HepG2 (cell line): ENCODE results near the gene TOMM7. TPM values are rescaled to one million over a fixed set of nuclear protein-coding genes. Genes with fewer than 3 reads are reported as not detected.

Experiments used
- ATAC-seq: fragments of 200-7000 bp; cut with Tn5 transposase; 3 replicates; pipeline ENCODE4 v1.9.1; 2020; ENCODE audit warnings: mild to moderate bottlenecking, moderate library complexity
- BruUV-seq: library from RNA; stranded (reverse); fragments of 400-500 nt; replicated peaks from 2 replicates; lab custom pipeline; 2021; lab: Mats Ljungman, UMichigan
- CTCF ChIA-PET: fragments of 300-600 bp; formaldehyde crosslinking; extraction: SDS; loops from one replicate; lab custom pipeline; 2021; ENCODE audit warnings: low total read pairs, inconsistent platforms, low intra/inter-chr PET ratio; lab: Yijun Ruan, JAX
- POLR2A ChIA-PET: fragments of 350-600 bp; sonication (Branson Sonifier 250); formaldehyde crosslinking; loops from one replicate; lab custom pipeline; 2020; ENCODE audit warnings: antibody characterized with exemption, inconsistent platforms; lab: Yijun Ruan, JAX
- DNase-seq: peaks from one replicate; pipeline ENCODE4 v3.0.0-alpha.2; 2015; ENCODE audit warnings: low spot score
- FAIRE-seq: peaks from 3 replicates; lab custom pipeline; 2011; peaks lifted over from hg19 to GRCh38; lab: Jason Lieb, UNC
- H2AFZ ChIP-seq: one replicate; pipeline ENCODE4 v1.6.1; 2011; ENCODE audit warnings: low read length, inconsistent platforms
- H3K27ac ChIP-seq: fragments of 300-600 bp; 3 replicates; pipeline ENCODE4 v1.8.0; 2011; ENCODE audit warnings: mixed run types, mild to moderate bottlenecking, mixed read lengths, low read length, inconsistent platforms; ENCODE audit not compliant: insufficient read depth; ENCODE audit errors: extremely low read length
- H3K27me3 ChIP-seq, 2 experiments: fragments of 200-600 bp in 1 of 2; 2 replicates in 1 of 2; 3 replicates in 1 of 2; pipeline versions ENCODE4 v1.6.0 to v1.8.0; 2011; ENCODE audit warnings: low read length in 2 of 2, mild to moderate bottlenecking in 2 of 2, moderate library complexity in 2 of 2, inconsistent platforms in 1 of 2; ENCODE audit not compliant: insufficient read depth in 2 of 2, control insufficient read depth in 1 of 2
- H3K36me3 ChIP-seq, 2 experiments: fragments of 200-600 bp in 1 of 2; replicated peaks in 1 of 2; 2 replicates in 1 of 2; 3 replicates in 1 of 2; pipeline versions ENCODE4 v1.5.1 to v1.8.0; 2011; ENCODE audit warnings: low read length in 2 of 2, inconsistent platforms in 1 of 2; ENCODE audit not compliant: insufficient read depth in 2 of 2, control insufficient read depth in 1 of 2
- H3K4me1 ChIP-seq: 2 replicates; pipeline ENCODE4 v1.5.1; 2012; ENCODE audit warnings: low read length, inconsistent platforms; ENCODE audit not compliant: insufficient read depth
- H3K4me2 ChIP-seq: 2 replicates; pipeline ENCODE4 v1.6.0; 2011; ENCODE audit warnings: low read depth, low read length, inconsistent platforms
- H3K4me3 ChIP-seq, 3 experiments: fragments of 200-600 bp in 1 of 3; sonication (generic), shearing (Covaris generic) in 1 of 3; replicated peaks in 1 of 3; 2 replicates each; pipeline ENCODE4 v1.5.1; 2011 to 2016; ENCODE audit warnings: low read length in 3 of 3, inconsistent platforms in 2 of 3, low read depth in 2 of 3, mild to moderate bottlenecking in 2 of 3, control low read depth in 1 of 3, mixed read lengths in 1 of 3; ENCODE audit not compliant: insufficient read depth in 1 of 3
- H3K79me2 ChIP-seq: one replicate; pipeline ENCODE4 v1.6.1; 2011; ENCODE audit warnings: low read length, inconsistent platforms; ENCODE audit not compliant: insufficient read depth
- H3K9ac ChIP-seq: 2 replicates; pipeline ENCODE4 v1.6.0; 2011; ENCODE audit warnings: mild to moderate bottlenecking, low read depth, low read length, inconsistent platforms; ENCODE audit not compliant: insufficient read depth
- H3K9me3 ChIP-seq: 2 replicates; pipeline ENCODE4 v1.5.1; 2012; ENCODE audit warnings: mild to moderate bottlenecking, low read length
- H4K20me1 ChIP-seq: 2 replicates; pipeline ENCODE4 v1.6.0; 2011; ENCODE audit warnings: inconsistent platforms, mild to moderate bottlenecking, low read length, moderate library complexity; ENCODE audit not compliant: insufficient read depth
- FOSL1 ChIP-seq: sonication (generic); formaldehyde crosslinking; IDR thresholded peaks from 2 replicates; pipeline ENCODE4 v1.9.0; 2021; ENCODE audit warnings: missing genetic modification reagents, borderline replicate concordance
- FOXP4 ChIP-seq: sonication (generic); formaldehyde crosslinking; IDR thresholded peaks from 2 replicates; pipeline ENCODE4 v1.4.0; 2020; ENCODE audit warnings: missing genetic modification reagents
- MED13 ChIP-seq: sonication (generic); formaldehyde crosslinking; IDR thresholded peaks from 2 replicates; pipeline ENCODE4 v1.5.0; 2020; ENCODE audit warnings: missing genetic modification reagents
- RBFOX2 ChIP-seq: fragments of 200-400 bp; formaldehyde crosslinking; IDR thresholded peaks from 2 replicates; pipeline ENCODE4 v1.6.1; 2017; ENCODE audit warnings: low read depth, mild to moderate bottlenecking, low read length
- SSRP1 ChIP-seq: IDR thresholded peaks from 2 replicates; pipeline ENCODE4 v1.6.1; 2016; ENCODE audit warnings: control low read depth
- STAG1 ChIP-seq: sonication (generic); formaldehyde crosslinking; IDR thresholded peaks from 2 replicates; pipeline ENCODE4 v1.4.0; 2020; ENCODE audit warnings: missing genetic modification reagents
- ZFP36L2 ChIP-seq: sonication (generic); formaldehyde crosslinking; IDR thresholded peaks from 2 replicates; pipeline ENCODE4 v1.4.0; 2020; ENCODE audit warnings: missing genetic modification reagents
- ZNF34 ChIP-seq: sonication (generic); formaldehyde crosslinking; IDR thresholded peaks from 2 replicates; pipeline ENCODE4 v1.4.0; 2020; ENCODE audit warnings: mild to moderate bottlenecking, missing genetic modification reagents, borderline replicate concordance
- WGBS: methylation state at CpG from one replicate; pipeline ENCODE4 v1.1.6; 2017; ENCODE audit warnings: low lambda C conversion rate; 5-methylcytosine and 5-hydroxymethylcytosine counted together
- in situ Hi-C: cut with HindIII; loops from 2 replicates; pipeline ENCODE4 v1.10.0; 2017; ENCODE audit warnings: low pct_unique_long_range_greater_than_20kb; ENCODE audit not compliant: extremely low pct_ligation_motif_present
- intact Hi-C: fragments of 100-400 bp; cut with micrococcal nuclease; formaldehyde crosslinking; loops from one replicate; pipeline ENCODE4 v1.10.0; 2022; ENCODE audit not compliant: unreplicated experiment
- polyA plus RNA-seq, 8 experiments: library from polyadenylated mRNA; depleted of rRNA in 3 of 8; stranded (reverse) in 7 of 8; unstranded in 1 of 8; fragments of >200 nt; fragmentation: Illumina TruSeq in 4 of 8; extraction: Trizol in 4 of 8; gene quantifications; 2 replicates each; pipeline versions ENCODE4 v1.2.1 to v1.2.3, GENCODE V29; 2011 to 2016; ENCODE audit warnings: low read depth in 4 of 8, missing spikeins in 1 of 8, mixed read lengths in 1 of 8; ENCODE audit not compliant: insufficient read depth in 1 of 8
- total RNA-seq, 5 experiments: library from RNA; depleted of rRNA; stranded (reverse); fragments of >200 nt; fragmentation: Illumina TruSeq; extraction: Trizol; gene quantifications; 2 replicates each; pipeline ENCODE4 v1.2.3, GENCODE V29; 2016; ENCODE audit warnings: low read depth in 1 of 5
- TF ChIP-seq, protein P1 (sequence below): sonication (generic); formaldehyde crosslinking; conservative IDR thresholded peaks from 2 replicates; pipeline ENCODE4 v1.5.0; 2020; ENCODE audit warnings: missing genetic modification reagents
- TF ChIP-seq, protein P2 (sequence below): sonication (generic); formaldehyde crosslinking; IDR thresholded peaks from 2 replicates; pipeline ENCODE4 v1.4.0; 2020; ENCODE audit warnings: missing genetic modification reagents
- TF ChIP-seq, protein P3 (sequence below): IDR thresholded peaks from 2 replicates; pipeline ENCODE4 v1.4.0; 2020; ENCODE audit warnings: mild to moderate bottlenecking, missing genetic modification reagents
- TF ChIP-seq, protein P4 (sequence below): fragments of 450-650 bp; IDR thresholded peaks from 2 replicates; pipeline ENCODE4 v1.6.1; 2016

TOMM7 gene
- total and polyA plus RNA-seq, 2 of the 13 experiments (the other 11 are each of a cell fraction or from before 2014, with no cell fraction given): 251 to 369 TPM

- Histone ChIP-seq H3K36me3 (peaks cover 0 to 4% of the 10 kb centered on the region in 2 experiments; a peak in 2 of 5 replicates), H3K4me2 (no peak overlapping the region), H3K27ac (no peak overlapping the region), H3K9ac (no peak overlapping the region), H3K27me3 (no peaks in the 10 kb centered on the region), H3K4me1 (peaks cover 57% of the 10 kb centered on the region), H3K79me2 (no peaks in the 10 kb centered on the region), H2AFZ (no peak overlapping the region), H4K20me1 (no peaks in the 10 kb centered on the region), H3K4me3 (no peak overlapping the region), H3K9me3 (no peaks in the 10 kb centered on the region)
- in situ Hi-C loops (no loop called here), intact Hi-C loops (loop anchor here (10.0 kb wide), 1 partner anchor 296 kb away; no protein-coding TSS in a partner anchor)
- no TSS peak for BruUV-seq
- ATAC-seq: 0 out of 3 replicates have a peak, but pooled peaks have one; percentile 14
- WGBS: 92% methylated on average over 4 of the region's 4 CpGs
- peak; percentile 13 for DNase-seq
- CTCF ChIA-PET: interaction anchor here (1.6 kb wide), 1 partner anchor 135 kb away, joined by 5 read pairs; no protein-coding TSS in a partner anchor
- POLR2A ChIA-PET: no interaction called here
- peak; percentile 42 for FAIRE-seq
- TF ChIP-seq ZFP36L2: no peak
- no peak for TF ChIP-seq ZNF34 (CRISPR knock-in tag)
- no peak for TF ChIP-seq RBFOX2
- TF ChIP-seq MED13 (CRISPR knock-in tag): no peak
- TF ChIP-seq, protein P1, sequence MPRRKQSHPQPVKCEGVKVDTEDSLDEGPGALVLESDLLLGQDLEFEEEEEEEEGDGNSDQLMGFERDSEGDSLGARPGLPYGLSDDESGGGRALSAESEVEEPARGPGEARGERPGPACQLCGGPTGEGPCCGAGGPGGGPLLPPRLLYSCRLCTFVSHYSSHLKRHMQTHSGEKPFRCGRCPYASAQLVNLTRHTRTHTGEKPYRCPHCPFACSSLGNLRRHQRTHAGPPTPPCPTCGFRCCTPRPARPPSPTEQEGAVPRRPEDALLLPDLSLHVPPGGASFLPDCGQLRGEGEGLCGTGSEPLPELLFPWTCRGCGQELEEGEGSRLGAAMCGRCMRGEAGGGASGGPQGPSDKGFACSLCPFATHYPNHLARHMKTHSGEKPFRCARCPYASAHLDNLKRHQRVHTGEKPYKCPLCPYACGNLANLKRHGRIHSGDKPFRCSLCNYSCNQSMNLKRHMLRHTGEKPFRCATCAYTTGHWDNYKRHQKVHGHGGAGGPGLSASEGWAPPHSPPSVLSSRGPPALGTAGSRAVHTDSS (CRISPR knock-in tag): no peak
- TF ChIP-seq, protein P2, sequence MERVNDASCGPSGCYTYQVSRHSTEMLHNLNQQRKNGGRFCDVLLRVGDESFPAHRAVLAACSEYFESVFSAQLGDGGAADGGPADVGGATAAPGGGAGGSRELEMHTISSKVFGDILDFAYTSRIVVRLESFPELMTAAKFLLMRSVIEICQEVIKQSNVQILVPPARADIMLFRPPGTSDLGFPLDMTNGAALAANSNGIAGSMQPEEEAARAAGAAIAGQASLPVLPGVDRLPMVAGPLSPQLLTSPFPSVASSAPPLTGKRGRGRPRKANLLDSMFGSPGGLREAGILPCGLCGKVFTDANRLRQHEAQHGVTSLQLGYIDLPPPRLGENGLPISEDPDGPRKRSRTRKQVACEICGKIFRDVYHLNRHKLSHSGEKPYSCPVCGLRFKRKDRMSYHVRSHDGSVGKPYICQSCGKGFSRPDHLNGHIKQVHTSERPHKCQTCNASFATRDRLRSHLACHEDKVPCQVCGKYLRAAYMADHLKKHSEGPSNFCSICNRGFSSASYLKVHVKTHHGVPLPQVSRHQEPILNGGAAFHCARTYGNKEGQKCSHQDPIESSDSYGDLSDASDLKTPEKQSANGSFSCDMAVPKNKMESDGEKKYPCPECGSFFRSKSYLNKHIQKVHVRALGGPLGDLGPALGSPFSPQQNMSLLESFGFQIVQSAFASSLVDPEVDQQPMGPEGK: no peak
- no peak for TF ChIP-seq FOXP4 (CRISPR knock-in tag)
- TF ChIP-seq SSRP1: no peak
- peak; percentile 23; the same call in 1 of the 2 replicates for TF ChIP-seq STAG1 (CRISPR knock-in tag)
- no peak for TF ChIP-seq FOSL1 (CRISPR knock-in tag)
- TF ChIP-seq, protein P3, sequence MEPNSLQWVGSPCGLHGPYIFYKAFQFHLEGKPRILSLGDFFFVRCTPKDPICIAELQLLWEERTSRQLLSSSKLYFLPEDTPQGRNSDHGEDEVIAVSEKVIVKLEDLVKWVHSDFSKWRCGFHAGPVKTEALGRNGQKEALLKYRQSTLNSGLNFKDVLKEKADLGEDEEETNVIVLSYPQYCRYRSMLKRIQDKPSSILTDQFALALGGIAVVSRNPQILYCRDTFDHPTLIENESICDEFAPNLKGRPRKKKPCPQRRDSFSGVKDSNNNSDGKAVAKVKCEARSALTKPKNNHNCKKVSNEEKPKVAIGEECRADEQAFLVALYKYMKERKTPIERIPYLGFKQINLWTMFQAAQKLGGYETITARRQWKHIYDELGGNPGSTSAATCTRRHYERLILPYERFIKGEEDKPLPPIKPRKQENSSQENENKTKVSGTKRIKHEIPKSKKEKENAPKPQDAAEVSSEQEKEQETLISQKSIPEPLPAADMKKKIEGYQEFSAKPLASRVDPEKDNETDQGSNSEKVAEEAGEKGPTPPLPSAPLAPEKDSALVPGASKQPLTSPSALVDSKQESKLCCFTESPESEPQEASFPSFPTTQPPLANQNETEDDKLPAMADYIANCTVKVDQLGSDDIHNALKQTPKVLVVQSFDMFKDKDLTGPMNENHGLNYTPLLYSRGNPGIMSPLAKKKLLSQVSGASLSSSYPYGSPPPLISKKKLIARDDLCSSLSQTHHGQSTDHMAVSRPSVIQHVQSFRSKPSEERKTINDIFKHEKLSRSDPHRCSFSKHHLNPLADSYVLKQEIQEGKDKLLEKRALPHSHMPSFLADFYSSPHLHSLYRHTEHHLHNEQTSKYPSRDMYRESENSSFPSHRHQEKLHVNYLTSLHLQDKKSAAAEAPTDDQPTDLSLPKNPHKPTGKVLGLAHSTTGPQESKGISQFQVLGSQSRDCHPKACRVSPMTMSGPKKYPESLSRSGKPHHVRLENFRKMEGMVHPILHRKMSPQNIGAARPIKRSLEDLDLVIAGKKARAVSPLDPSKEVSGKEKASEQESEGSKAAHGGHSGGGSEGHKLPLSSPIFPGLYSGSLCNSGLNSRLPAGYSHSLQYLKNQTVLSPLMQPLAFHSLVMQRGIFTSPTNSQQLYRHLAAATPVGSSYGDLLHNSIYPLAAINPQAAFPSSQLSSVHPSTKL (CRISPR knock-in tag): no peak
- TF ChIP-seq, protein P4, sequence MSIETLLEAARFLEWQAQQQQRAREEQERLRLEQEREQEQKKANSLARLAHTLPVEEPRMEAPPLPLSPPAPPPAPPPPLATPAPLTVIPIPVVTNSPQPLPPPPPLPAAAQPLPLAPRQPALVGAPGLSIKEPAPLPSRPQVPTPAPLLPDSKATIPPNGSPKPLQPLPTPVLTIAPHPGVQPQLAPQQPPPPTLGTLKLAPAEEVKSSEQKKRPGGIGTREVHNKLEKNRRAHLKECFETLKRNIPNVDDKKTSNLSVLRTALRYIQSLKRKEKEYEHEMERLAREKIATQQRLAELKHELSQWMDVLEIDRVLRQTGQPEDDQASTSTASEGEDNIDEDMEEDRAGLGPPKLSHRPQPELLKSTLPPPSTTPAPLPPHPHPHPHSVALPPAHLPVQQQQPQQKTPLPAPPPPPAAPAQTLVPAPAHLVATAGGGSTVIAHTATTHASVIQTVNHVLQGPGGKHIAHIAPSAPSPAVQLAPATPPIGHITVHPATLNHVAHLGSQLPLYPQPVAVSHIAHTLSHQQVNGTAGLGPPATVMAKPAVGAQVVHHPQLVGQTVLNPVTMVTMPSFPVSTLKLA: peak; percentile 97
Measured at GRCh38 chr7:22860784-22861482, 38.3 kb upstream of the TOMM7 start.
